Nephron (organoid): ENCODE results near the gene FDXR.
A peak's percentile ranks its signal among the peaks of the same experiment; 100 is the strongest.

Experiments used
- H3K27ac Mint-ChIP-seq, 3 experiments: 2 replicates each; pipeline ENCODE4 v1.8.0; 2020; ENCODE audit warnings: mixed read lengths in 3 of 3, mild to moderate bottlenecking in 2 of 3, moderate library complexity in 1 of 3
- H3K27me3 Mint-ChIP-seq: 2 replicates; pipeline ENCODE4 v1.8.0; 2021; ENCODE audit warnings: low read depth, mild to moderate bottlenecking, moderate library complexity, mixed read lengths
- H3K36me3 Mint-ChIP-seq: 2 replicates; pipeline ENCODE4 v1.8.0; 2020; ENCODE audit warnings: low read depth, mixed read lengths
- H3K4me1 Mint-ChIP-seq: 2 replicates; pipeline ENCODE4 v1.8.0; 2020; ENCODE audit warnings: mixed read lengths
- H3K4me3 Mint-ChIP-seq, 3 experiments: 2 replicates each; pipeline ENCODE4 v1.8.0; 2020; ENCODE audit warnings: mild to moderate bottlenecking in 3 of 3, mixed read lengths in 3 of 3, moderate library complexity in 2 of 3
- H3K9me3 Mint-ChIP-seq: 2 replicates; pipeline ENCODE4 v1.8.0; 2020; ENCODE audit warnings: mixed read lengths
- CTCF ChIP-seq, 3 experiments: fragments of 200-600 bp; sonication (generic); IDR thresholded peaks; one replicate each; pipeline ENCODE4 v1.5.0; 2021; ENCODE audit warnings: antibody characterized with exemption in 3 of 3; ENCODE audit not compliant: unreplicated experiment in 3 of 3

The FDXR gene

GRCh38 chr17:74863420-74864296 is 9.1 kb downstream of the FDXR start:
- Mint-ChIP-seq H3K36me3 (no peaks in the 10 kb centered on the region), H3K4me1 (peaks cover 5% of the 10 kb centered on the region), H3K9me3 (no peaks in the 10 kb centered on the region), H3K27me3 (peaks cover 51% of the 10 kb centered on the region), H3K27ac (no peak overlapping the region), H3K4me3 (no peak overlapping the region)
- TF ChIP-seq CTCF (IDR thresholded peaks at IDR 0.05; ENCODE audit: unreplicated experiment in 3 of 3), result no peak

- Mint-ChIP-seq H3K27me3 (peaks cover 58% of the 10 kb centered on the region), H3K4me1 (peaks cover 5% of the 10 kb centered on the region), H3K4me3 (no peak overlapping the region), H3K36me3 (no peaks in the 10 kb centered on the region), H3K9me3 (no peaks in the 10 kb centered on the region), H3K27ac (no peak overlapping the region)
- no peak for TF ChIP-seq CTCF (IDR thresholded peaks at IDR 0.05; ENCODE audit: unreplicated experiment in 3 of 3)
Observed at GRCh38 chr17:74862919-74863318, 9.9 kb downstream of the FDXR start.

GRCh38 chr17:74862108-74862901 is 10.5 kb downstream of the FDXR start:
- Mint-ChIP-seq H3K27me3 (peaks cover 65% of the 10 kb centered on the region), H3K4me3 (peak overlapping the region in 1 of 3 experiments; percentile 35), H3K27ac (no peak overlapping the region), H3K9me3 (no peaks in the 10 kb centered on the region), H3K36me3 (no peaks in the 10 kb centered on the region), H3K4me1 (peaks cover 5% of the 10 kb centered on the region)
- TF ChIP-seq CTCF (IDR thresholded peaks at IDR 0.05; ENCODE audit: unreplicated experiment in 3 of 3), result peak; percentile 71 to 79 (median 74)

GRCh38 chr17:74861662-74862107 is 11.1 kb downstream of the FDXR start:
- Mint-ChIP-seq H3K4me1 (peaks cover 5% of the 10 kb centered on the region), H3K27ac (no peak overlapping the region), H3K9me3 (no peaks in the 10 kb centered on the region), H3K36me3 (no peaks in the 10 kb centered on the region), H3K4me3 (peak overlapping the region in 2 of 3 experiments; percentile 19 to 35), H3K27me3 (peaks cover 71% of the 10 kb centered on the region)
- no peak for TF ChIP-seq CTCF (IDR thresholded peaks at IDR 0.05; ENCODE audit: unreplicated experiment in 3 of 3)

- Mint-ChIP-seq H3K27me3 (peaks cover 77% of the 10 kb centered on the region), H3K4me1 (peaks cover 5% of the 10 kb centered on the region), H3K27ac (no peak overlapping the region), H3K36me3 (no peaks in the 10 kb centered on the region), H3K4me3 (peak overlapping the region in 1 of 3 experiments; percentile 43), H3K9me3 (no peaks in the 10 kb centered on the region)
- TF ChIP-seq CTCF (IDR thresholded peaks at IDR 0.05; ENCODE audit: unreplicated experiment in 3 of 3), result no peak
Observed at GRCh38 chr17:74860872-74861661, 11.7 kb downstream of the FDXR start.
